HepG2 (cell line): Measurements from ENCODE around the gene CENPE. TPM values are rescaled to one million over a fixed set of nuclear protein-coding genes. Genes with fewer than 3 reads are reported as not detected.

ENCODE experiments used
- BRCA1 ChIP-seq: sonication (generic); formaldehyde crosslinking; IDR thresholded peaks from 2 replicates; pipeline ENCODE4 v1.4.0; 2020; ENCODE audit warnings: missing genetic modification reagents
- E2F1 ChIP-seq: sonication (generic); formaldehyde crosslinking; IDR thresholded peaks from 2 replicates; pipeline ENCODE4 v1.5.0; 2020; ENCODE audit warnings: missing genetic modification reagents
- HOXA7 ChIP-seq: sonication (generic); formaldehyde crosslinking; IDR thresholded peaks from 2 replicates; pipeline ENCODE4 v1.8.1; 2022; ENCODE audit warnings: mild to moderate bottlenecking, missing genetic modification reagents, moderate library complexity
- MAZ ChIP-seq, 2 experiments: sonication (generic) in 1 of 2; formaldehyde crosslinking in 1 of 2; IDR thresholded peaks; 2 replicates each; pipeline versions ENCODE4 v1.5.0 to v1.6.1; 2012 to 2020; ENCODE audit warnings: low read depth in 2 of 2, mild to moderate bottlenecking in 2 of 2, borderline replicate concordance in 1 of 2, improper control_type of control experiment in 1 of 2, low read length in 1 of 2, missing genetic modification reagents in 1 of 2, moderate library complexity in 1 of 2
- NR2C2 ChIP-seq: sonication (generic); formaldehyde crosslinking; IDR thresholded peaks from 2 replicates; pipeline ENCODE4 v1.4.0; 2020; ENCODE audit warnings: missing genetic modification reagents, mild to moderate bottlenecking, moderate library complexity, borderline replicate concordance
- POGK ChIP-seq: sonication (generic); formaldehyde crosslinking; conservative IDR thresholded peaks from 2 replicates; pipeline ENCODE4 v1.8.0; 2022; ENCODE audit warnings: mild to moderate bottlenecking, moderate library complexity, missing genetic modification reagents
- PRMT3 ChIP-seq: sonication (generic); formaldehyde crosslinking; IDR thresholded peaks from 2 replicates; pipeline ENCODE4 v1.8.1; 2022; ENCODE audit warnings: low read depth, mild to moderate bottlenecking, moderate library complexity, missing genetic modification reagents, borderline replicate concordance
- TGIF2 ChIP-seq: IDR thresholded peaks from 2 replicates; pipeline ENCODE4 v1.6.1; 2016; ENCODE audit warnings: control low read depth, missing compliant biosample characterization
- U2AF1 ChIP-seq: fragments of 200-400 bp; formaldehyde crosslinking; optimal IDR thresholded peaks from 2 replicates; pipeline ENCODE3; 2017; ENCODE audit warnings: mild to moderate bottlenecking, low read depth, low read length
- ZBTB34 ChIP-seq: sonication (generic); formaldehyde crosslinking; IDR thresholded peaks from 2 replicates; pipeline ENCODE4 v1.8.0; 2022; ENCODE audit warnings: mild to moderate bottlenecking, missing genetic modification reagents
- ZMAT3 ChIP-seq: sonication (generic); formaldehyde crosslinking; conservative IDR thresholded peaks from 2 replicates; pipeline ENCODE4 v1.7.0; 2021; ENCODE audit warnings: missing genetic modification reagents
- ZNF17 ChIP-seq: sonication (generic); formaldehyde crosslinking; IDR thresholded peaks from 2 replicates; pipeline ENCODE4 v1.5.0; 2020; ENCODE audit warnings: mild to moderate bottlenecking, missing genetic modification reagents
- ZNF256 ChIP-seq: sonication (generic); formaldehyde crosslinking; conservative IDR thresholded peaks from 2 replicates; pipeline ENCODE4 v1.4.0; 2020; ENCODE audit warnings: missing genetic modification reagents
- ZNF275 ChIP-seq: sonication (generic); formaldehyde crosslinking; IDR thresholded peaks from 2 replicates; pipeline ENCODE4 v1.8.0; 2022; ENCODE audit warnings: missing genetic modification reagents, mild to moderate bottlenecking, inconsistent platforms, borderline replicate concordance
- ZNF30 ChIP-seq: sonication (generic); formaldehyde crosslinking; IDR thresholded peaks from 2 replicates; pipeline ENCODE4 v1.5.0; 2020; ENCODE audit warnings: mild to moderate bottlenecking, missing genetic modification reagents
- ZNF335 ChIP-seq: sonication (generic); formaldehyde crosslinking; IDR thresholded peaks from 2 replicates; pipeline ENCODE4 v1.4.0; 2020; ENCODE audit warnings: missing genetic modification reagents
- ZNF460 ChIP-seq: sonication (generic); formaldehyde crosslinking; IDR thresholded peaks from 2 replicates; pipeline ENCODE4 v1.5.1; 2020; ENCODE audit warnings: missing genetic modification reagents, mild to moderate bottlenecking, borderline replicate concordance
- ZNF609 ChIP-seq: sonication (generic); formaldehyde crosslinking; IDR thresholded peaks from 2 replicates; pipeline ENCODE4 v1.4.0; 2020; ENCODE audit warnings: mild to moderate bottlenecking, missing genetic modification reagents, borderline replicate concordance
- polyA plus RNA-seq, 8 experiments: library from polyadenylated mRNA; depleted of rRNA in 3 of 8; stranded (reverse) in 7 of 8; unstranded in 1 of 8; fragments of >200 nt; fragmentation: Illumina TruSeq in 4 of 8; extraction: Trizol in 4 of 8; gene quantifications; 2 replicates each; pipeline versions ENCODE4 v1.2.1 to v1.2.3, GENCODE V29; 2011 to 2016; ENCODE audit warnings: low read depth in 4 of 8, missing spikeins in 1 of 8, mixed read lengths in 1 of 8; ENCODE audit not compliant: insufficient read depth in 1 of 8
- total RNA-seq, 5 experiments: library from RNA; depleted of rRNA; stranded (reverse); fragments of >200 nt; fragmentation: Illumina TruSeq; extraction: Trizol; gene quantifications; 2 replicates each; pipeline ENCODE4 v1.2.3, GENCODE V29; 2016; ENCODE audit warnings: low read depth in 1 of 5

CENPE gene
- total and polyA plus RNA-seq, 2 of the 13 experiments (the other 11 are each of a cell fraction or from before 2014, with no cell fraction given), result 2.1 to 19.8 TPM

- TF ChIP-seq ZNF609 (CRISPR knock-in tag) (0 out of 2 replicates have a peak, but pooled peaks have one; percentile 40), ZNF30 (CRISPR knock-in tag) (no peak), ZNF335 (CRISPR knock-in tag) (no peak), TGIF2 (peak; percentile 51; the same call in 1 of the 2 replicates), NR2C2 (CRISPR knock-in tag) (no peak), ZMAT3 (no peak), ZBTB34 (CRISPR knock-in tag) (no peak), E2F1 (peak; percentile 66), ZNF256 (no peak), PRMT3 (CRISPR knock-in tag) (no peak), U2AF1 (peak; percentile 78), POGK (CRISPR knock-in tag) (no peak), HOXA7 (CRISPR knock-in tag) (no peak), ZNF17 (CRISPR knock-in tag) (no peak), BRCA1 (CRISPR knock-in tag) (no peak), ZNF460 (CRISPR knock-in tag) (no peak), MAZ (IDR thresholded peaks at IDR 0.05; ENCODE audit: borderline replicate concordance, low read depth, low read length) (peak; percentile 67; the same call in 1 of the 2 replicates), MAZ (CRISPR knock-in tag; IDR thresholded peaks at IDR 0.05; ENCODE audit: low read depth) (no peak), ZNF275 (CRISPR knock-in tag) (no peak)
Observed at GRCh38 chr4:103198111-103198765, at the start of gene CENPE (continued).
